SK-N-MC (cell line): Measurements from ENCODE around the gene PFN1.

Experiments
- EZH2 ChIP-seq: fragments of 200-600 bp; sonication (generic); IDR thresholded peaks from one replicate; pipeline ENCODE4 v1.6.1; 2017; ENCODE audit warnings: antibody characterized with exemption
- POLR2AphosphoS5 ChIP-seq: IDR thresholded peaks from 2 replicates; pipeline ENCODE4 v1.6.1; 2012; ENCODE audit warnings: mild to moderate bottlenecking, low read depth, low read length, borderline replicate concordance

DNA sequence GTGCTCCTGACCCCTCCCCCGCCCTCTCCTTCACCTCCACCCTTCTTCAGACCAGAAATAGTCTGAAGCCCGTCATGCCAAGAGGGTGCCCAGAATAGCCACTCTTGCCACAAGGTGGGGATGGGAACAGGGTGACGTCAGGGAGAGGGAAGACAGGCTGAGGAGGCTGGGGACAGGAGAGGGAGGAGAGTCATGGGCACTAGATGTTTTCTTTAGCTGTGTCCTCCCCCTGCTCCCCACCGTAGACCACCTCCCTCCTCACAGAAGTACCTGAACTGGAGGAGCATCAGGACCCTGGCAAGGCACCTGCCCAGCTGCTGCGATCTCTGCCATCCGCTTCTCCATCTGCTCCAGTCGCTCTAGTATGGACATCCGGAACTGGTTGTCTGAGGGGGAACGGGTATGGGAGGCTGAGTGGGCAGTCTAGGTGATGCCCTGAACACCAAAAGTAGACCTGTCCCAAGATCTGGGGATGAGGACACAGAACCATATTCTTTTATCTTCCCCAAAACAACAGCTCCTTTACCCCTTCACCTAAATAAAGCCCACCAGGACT, 25.9 kb upstream of the PFN1 start:
- no peak for TF ChIP-seq EZH2
- no peak for TF ChIP-seq POLR2AphosphoS5
